ENCODE data around the gene CHDH.

Gene CHDH

DNA sequence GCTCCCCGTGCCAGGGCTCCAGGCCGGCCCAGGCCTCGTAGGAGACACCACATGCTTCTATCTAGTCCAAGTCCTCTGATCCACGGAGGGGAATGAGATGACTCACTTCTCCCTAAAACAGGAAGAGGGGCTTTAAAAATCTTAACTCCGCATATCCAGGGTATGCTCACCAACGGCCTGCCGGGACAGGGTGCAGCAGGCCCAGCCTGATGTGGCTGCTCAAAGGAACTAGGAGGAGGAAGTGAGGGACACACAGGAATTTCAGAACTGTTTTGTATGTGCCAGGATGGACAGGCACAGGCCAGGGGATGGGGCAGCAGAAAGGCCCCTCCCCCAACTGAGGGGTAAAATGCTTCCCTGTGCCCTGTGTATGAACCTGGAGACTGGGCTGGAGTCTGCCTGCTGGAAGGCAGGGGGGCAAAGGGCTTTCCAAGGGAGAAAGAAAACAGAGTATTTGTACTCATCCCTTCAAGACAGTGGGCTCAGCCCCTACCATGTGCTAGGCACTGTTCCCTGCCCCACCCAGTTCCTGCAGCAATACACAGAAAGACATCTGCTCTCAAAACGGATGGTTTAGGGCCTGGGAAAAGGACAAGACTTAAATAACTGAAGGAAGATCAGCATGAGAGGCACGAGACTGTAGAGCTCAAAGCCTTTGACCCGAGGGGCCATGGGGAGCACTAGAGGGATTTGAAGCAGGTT is 22.1 kb downstream of the CHDH start:
- no peak for DNase-seq (ENCODE audit: low read depth)

DNA sequence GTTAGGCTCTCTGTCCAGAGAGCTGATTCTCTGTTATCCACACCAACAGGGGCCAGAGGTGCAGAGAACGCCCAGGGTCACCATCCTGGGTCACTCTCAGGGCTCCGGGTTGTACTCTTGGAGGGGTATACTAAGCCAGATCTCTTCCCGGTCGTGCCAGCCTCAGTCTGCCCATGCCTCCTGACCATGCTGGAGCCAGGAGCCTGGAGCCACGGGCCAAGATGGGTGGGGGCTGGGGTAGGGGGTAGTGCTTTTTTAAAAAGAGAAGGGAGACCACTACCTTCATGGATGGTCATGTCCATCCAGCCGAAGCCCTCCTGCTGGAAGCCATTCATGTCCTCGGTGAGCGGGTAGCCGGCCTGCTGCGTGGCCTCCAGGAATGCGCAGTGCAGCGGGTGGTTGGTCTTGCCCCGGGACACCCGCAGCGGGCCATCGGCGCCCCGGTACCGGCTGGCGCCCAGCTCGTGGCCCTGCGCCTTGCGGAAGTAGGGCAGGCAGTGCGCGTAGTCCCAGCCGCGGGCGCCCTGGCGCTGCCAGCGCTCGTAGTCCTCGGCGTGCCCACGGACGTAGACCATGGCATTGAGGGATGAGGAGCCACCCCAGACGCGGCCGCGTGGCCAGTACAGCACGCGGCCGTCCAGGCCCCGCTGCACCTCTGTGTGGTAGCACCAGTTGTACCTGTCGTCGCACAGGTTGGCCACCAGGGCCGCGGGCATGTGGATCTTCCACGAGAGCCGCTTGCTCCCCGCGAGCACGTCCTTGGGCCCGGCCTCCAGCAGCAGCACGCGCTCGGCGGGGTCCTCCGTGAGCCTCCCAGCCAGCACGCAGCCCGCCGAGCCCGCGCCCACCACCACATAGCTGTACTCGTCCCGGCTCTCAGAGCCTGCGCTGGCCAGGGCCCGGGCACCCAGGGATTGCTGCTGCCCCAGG is 22.9 kb downstream of the CHDH start:
- DNase-seq (ENCODE audit: low read depth) = no peak

DNA sequence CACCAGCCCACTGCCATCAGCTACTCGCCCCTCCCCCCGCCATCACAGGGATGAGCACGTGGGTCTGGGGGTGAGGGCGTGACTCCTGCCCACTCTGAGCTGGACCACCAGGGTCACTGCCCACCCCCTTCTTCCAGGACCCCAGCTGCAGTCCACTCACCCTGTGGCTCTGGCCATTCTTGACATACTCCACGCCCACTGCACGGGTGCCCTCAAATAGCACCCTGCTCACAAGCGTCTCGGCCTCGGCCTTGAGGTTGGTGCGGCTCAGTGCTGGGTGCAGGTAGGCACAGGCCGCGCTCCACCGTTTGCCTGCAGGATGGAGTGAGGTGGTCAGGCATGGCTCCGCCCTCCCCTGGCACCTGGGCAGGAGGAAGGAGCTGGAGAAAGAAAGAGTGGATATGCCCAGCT is 23.9 kb downstream of the CHDH start:
- DNase-seq (ENCODE audit: low read depth) = no peak

DNA sequence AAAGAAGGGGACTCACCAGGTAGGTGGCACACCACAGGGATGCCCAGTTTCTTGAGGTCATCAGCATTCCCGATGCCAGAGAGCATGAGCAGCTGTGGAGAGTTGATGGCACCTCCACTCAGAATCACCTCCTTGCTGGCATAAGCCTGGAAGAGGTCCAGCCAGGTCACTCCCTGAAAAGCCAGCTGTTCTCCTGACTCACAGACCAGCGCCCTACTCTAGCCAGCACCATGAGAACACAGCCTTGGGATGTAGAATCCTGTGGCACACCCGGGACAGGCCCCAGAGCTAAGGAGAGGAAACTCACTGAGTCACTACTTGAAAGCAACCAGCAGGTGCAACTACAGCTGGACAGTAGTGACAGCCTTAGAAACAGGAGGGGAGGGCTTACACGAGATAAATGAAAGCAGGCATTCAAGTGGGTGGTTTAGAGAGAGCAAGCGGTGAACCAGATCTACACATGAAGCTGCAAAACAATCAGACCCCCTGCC is 24.5 kb downstream of the CHDH start:
- no peak for DNase-seq (ENCODE audit: low read depth)

DNA sequence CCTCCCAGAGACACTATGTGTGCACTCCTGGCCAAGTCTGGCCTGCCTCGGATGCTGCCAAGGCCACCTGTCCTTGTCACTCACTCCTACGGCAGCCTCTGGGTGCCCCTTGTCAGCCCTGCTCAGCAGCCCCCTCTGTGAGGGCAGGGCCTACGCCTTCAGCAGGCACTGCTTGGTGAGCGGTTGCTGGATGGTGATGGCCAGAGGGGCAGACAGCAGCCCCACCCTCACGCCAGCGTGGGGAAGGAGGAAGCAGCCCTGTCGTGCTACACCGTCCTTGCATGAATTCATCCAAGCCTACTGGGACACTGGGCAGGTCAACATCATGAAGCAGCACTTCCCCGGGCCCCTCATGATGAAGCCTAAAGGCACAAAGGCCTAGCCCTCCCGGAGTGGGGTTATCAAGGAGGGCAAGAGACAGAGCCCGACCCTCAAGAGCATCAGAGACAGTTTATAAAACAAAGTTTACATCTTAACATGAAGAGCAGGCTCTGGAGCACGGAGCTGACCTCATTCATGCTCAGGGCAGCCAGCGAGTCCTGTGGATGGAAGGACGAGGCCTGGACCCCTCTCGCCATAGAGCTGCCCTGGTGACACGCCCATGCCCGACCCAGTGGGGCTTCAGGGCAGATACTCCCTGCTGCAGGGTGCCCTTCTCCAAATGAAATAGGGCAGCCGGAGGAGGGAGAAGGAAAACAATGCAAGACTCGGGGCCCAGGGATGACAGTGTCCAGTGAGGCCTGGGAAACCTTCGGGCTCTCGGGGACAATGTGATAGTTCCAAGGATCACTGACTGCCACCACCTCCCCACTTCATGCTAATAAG is 25.3 kb downstream of the CHDH start:
- no peak for DNase-seq (ENCODE audit: low read depth)

DNA sequence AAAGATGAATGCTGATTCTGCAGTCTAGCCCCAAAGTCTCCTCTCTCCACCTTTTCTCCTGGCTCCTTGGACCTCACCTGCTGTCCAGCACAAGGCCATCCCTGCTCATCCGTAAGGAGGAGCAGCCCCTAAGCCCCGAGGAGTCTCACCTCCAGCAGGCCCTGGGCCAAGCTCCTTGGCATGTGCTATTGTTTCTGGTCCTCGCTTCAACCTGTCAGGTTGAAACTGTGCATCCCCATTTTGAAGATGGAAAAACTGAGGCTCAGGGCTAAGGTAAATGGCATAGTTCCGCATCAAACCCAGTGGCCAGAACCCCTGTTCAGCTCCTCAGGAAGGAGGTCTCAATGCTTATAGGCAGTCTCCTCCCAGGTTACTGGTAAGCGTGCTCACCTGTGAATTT is 26.1 kb downstream of the CHDH start:
- DNase-seq (ENCODE audit: low read depth) = no peak

DNA sequence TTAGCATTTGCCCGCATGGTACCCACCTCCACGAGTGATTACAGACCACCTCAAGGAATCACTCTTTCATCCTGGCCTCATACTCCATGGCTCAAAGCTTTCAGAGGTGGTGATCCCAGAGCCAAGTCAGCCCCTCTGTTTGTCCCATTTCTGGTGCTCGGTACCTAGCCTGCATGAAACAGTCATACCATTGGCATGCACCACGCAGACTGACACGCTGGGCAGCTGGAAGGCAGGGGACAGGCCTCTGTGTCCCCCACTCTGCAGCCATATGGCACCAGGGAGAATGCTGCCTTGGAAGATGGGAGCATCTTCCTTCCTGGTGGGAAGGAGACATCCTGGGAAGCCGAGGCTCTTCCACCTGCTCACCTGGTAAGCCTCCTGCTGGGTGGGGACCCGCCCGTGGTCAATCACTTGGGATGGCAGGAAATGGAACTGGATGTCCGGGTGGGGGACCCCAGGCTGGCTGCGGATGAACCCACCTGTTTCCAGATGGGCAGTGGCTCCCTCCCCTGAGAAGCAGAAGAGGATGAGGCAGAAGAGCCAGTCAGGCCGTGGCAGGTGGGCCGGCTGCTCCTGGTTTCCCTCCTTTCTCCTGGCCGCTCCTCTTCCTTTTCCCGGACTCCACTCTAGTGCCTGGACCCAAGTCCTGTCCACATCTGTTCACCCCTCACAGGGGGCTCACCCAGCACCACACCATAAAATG is 26.9 kb downstream of the CHDH start:
- no peak for DNase-seq (ENCODE audit: low read depth)

DNA sequence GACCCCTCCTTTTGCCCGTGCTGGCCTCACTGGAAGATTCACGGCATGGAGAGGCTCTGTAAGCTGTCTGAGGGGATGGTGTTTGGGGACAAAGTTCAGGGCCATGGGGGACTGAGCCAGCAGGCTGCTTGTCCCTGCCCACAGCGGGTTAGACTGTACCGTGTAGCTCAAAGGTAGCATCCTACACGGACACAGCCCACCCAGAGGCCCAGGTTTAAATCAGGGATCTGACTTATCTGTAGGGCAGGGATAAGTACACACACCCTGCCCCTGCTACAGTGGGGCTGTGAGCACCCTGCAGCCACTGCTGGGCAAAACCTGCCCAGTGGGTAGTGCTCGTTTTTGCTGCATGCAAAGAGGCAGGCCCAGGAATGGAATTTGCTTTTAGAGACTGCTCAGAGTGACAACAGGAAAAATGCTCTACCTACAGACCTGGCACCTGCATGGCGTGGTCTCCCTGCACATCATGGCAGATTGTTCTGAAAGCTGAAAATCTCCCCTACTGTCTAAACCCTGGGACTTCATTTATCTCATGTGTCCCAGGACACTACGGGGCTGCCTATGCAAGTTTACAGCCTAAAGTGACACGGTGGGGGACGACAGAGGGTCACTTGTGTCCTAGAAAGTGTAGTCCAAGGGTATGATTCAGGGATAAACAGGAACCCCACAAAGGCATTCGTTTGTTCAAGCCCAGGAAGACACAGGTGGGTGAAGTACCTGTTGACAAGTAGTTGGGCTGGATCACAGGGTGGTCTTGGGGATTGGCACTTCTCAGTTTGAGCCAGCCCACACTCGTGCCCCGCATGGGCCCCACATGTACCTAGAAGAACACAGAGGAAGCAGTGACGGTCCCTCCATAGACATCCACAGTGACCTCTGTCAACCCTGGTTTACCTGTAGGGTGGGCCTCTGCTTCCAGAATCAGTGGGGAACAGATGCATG is 27.7 kb downstream of the CHDH start:
- DNase-seq (ENCODE audit: low read depth) = no peak

DNA sequence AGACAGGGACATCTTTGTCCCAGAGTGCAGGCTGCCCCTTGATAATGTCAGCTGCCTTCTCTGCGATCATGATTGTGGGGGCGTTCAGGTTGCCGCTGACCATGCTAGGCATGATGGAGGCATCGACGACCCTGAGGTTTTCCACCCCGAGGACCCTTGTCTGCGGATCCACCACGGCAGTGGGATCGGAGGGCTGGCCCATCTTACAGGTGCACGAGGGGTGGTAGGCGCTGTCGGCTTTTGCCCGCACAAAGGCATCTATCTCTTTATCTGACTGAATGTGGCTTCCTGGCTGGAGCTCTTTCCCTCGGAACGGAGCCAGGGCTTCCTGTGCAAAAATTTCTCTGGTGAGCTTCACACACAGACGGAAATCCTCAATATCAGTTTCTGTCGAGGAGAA is 28.4 kb downstream of the CHDH start:
- DNase-seq (ENCODE audit: low read depth) = no peak

DNA sequence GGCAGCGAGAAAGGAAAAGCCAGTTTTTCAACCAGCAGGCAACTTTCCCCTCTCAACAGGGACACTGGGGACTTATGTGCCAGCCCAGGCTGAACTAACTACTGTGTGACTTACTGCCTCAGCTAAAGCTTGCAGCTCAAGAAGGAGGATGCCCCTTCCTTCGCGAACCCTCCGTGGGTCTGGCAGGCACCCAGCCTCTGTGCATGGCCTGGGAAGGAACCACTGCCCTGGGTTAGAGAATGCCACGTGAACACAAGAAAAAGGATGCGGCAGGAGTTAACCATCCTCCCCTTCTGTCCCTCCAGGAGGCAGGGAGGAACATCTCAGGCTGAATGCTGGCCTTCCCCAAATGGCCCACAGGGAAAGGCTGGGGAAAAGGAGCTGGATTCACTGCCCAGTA is 29.0 kb downstream of the CHDH start:
- no peak for DNase-seq (ENCODE audit: low read depth)

DNA sequence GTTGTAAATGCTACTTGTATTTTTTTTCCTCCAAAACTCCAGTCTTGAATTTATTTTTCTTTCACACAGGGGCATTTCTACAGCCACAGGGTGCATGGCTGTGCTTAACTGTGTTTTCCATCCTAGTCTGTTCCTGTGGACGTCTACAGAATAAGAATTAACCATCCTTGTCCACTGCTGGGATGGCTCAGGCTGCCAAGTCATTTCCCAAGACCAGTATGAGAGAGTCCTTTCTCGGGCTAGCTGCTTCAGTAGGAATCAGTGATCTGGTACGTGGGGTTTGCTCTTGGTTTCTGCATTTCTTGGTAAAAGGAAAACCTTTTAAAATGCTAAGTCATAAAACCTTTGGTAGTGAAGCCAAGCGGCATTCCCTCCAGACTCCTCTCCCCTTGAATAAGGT is 29.8 kb downstream of the CHDH start:
- no peak for DNase-seq (ENCODE audit: low read depth)

DNA sequence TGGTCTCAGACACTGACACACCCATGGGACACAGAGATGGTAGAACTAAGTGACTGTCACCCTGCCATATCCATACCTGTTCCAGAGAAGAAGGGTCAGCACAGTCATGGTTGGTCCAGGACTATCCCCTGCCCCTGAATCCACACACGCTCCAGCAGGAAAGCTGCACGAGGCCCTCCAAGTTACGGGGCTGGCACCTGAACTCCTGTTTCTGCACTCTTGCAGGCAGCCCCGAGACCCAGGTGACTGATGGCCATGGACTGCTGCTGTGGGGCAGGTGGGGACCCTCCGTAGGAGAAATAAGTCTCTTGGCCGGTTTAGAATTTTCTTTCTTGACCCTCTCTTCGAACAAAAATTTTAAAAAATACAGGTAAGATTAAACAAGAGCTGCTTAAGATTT is 30.6 kb downstream of the CHDH start:
- DNase-seq (ENCODE audit: low read depth) = no peak

DNA sequence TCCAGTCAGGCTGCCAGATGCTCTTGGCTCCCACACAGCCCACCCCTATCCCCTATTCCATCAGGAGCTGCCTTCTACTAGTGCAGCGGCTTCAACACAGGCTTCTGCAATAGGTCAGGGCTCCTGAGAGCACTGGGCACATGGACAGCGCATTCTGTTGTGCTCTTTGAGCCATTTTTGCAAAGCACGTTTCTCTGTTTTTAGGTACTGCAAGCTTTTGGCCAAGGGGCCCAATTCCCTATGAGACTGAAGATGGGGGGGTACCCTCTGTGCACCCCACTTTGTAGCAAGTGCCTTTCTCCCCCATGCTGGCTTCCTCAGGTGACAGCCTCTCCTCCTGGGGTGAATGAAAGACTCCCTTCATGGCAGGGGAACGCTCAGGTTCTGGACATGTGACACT is 31.2 kb downstream of the CHDH start:
- DNase-seq (ENCODE audit: low read depth) = no peak

DNA sequence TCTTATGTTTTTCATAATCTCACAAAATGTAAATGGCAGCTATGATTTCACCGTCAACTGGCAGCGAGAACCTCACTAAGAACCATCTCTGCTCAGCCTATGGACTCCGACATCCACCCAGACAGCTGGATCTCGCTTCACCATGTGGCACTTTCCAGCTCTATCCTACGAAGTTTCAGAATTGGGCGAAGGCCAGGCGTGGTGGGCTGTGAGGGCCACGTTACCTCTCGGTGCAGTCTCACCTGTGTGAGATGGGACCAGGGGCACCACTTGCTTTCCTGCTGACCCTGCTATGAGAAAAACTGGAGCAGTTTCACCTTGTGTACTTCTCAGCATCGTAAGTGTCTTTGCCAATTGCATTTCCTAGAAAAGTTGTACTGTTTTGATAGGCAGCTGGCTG is 32.3 kb downstream of the CHDH start:
- DNase-seq (ENCODE audit: low read depth) = no peak

DNA sequence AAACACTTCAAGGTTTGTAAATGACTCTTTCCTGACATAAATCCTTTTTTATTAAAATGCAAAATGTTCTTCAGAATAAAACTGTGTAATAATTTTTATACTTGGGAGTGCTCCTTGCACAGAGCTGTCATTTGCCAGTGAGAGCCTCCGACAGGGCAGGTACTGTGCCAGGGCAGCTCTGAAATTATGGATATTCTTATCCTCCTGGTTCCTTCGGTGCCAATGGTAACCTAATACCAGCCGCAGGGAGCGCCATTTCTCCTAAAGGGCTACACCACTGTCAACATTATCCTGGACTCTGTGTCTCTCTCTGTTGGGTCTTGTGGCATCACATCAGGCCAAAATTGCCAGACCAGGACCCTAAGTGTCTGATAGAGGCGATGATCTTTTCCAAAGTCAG is 33.0 kb downstream of the CHDH start:
- no peak for DNase-seq (ENCODE audit: low read depth)

DNA sequence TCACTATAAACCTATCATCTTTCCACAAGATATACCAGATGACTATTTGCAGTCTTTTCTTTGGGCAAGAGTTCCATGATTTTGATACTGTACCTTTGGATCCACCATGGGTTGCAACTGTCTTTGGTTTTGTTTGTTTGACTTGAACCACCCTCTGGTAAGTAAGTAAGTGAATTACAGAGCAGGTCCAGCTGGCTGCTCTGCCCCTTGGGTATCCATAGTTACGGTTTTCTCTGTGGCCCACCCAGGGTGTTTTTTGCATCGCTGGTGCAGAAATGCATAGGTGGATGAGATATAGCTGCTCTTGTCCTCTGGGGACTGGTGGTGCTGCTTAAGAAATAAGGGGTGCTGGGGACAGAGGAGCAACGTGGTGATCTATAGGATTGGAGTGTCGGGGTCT is 33.8 kb downstream of the CHDH start:
- DNase-seq (ENCODE audit: low read depth) = no peak

DNA sequence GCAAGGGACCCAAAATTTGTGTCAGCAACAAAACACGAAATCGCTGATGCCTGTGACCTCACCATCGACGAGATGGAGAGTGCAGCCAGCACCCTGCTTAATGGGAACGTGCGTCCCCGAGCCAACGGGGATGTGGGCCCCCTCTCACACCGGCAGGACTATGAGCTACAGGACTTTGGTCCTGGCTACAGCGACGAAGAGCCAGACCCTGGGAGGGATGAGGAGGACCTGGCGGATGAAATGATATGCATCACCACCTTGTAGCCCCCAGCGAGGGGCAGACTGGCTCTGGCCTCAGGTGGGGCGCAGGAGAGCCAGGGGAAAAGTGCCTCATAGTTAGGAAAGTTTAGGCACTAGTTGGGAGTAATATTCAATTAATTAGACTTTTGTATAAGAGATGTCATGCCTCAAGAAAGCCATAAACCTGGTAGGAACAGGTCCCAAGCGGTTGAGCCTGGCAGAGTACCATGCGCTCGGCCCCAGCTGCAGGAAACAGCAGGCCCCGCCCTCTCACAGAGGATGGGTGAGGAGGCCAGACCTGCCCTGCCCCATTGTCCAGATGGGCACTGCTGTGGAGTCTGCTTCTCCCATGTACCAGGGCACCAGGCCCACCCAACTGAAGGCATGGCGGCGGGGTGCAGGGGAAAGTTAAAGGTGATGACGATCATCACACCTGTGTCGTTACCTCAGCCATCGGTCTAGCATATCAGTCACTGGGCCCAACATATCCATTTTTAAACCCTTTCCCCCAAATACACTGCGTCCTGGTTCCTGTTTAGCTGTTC is 34.9 kb downstream of the CHDH start:
- DNase-seq (ENCODE audit: low read depth) = no peak

DNA sequence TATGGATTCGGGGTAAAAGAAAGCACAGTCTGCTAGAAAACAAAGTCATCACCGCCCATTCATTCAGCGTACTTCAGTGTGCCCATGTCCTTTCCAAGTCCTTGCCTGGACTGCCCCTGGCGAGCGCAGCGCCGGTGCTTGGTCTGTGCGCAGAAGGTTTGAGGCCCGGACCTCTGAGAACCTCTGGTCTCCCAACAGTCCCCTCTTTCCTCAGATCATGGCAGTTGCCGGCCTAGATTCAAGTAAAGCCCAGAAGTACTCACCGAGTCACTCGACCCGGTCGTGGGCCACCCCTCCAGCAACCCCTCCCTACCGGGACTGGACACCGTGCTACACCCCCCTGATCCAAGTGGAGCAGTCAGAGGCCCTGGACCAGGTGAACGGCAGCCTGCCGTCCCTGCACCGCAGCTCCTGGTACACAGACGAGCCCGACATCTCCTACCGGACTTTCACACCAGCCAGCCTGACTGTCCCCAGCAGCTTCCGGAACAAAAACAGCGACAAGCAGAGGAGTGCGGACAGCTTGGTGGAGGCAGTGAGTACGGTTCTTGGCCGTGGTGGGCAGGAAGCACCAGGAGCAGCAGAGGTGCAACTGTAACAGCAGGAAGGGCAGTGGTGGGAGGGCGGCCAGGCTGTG is 36.3 kb downstream of the CHDH start:
- DNase-seq (ENCODE audit: low read depth) = no peak

DNA sequence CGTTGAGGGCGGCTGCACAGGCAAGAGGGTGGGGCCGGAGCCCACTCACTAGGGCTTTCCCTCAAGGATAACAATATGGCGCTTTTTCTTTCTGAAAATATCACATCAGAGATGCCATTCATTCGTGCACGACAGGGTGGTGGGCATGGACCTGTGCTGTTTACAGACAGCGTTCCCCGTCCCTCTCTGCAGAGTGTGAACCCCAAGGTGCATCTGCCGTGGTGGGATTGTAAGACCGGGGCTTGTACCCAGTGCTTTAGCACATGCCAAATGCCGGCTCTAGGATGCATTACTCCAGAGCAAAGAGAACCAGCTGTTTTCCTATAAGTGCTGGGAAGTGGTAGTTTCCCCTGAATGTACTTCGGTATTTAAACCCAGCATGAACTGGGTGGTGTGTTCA is 37.0 kb downstream of the CHDH start:
- no peak for DNase-seq (ENCODE audit: low read depth)

Measured in stimulated activated CD8-positive, alpha-beta memory T cell treated with anti-CD3 and anti-CD28 coated beads, Interleukin-12 subunit alpha, Interleukin-12 subunit beta, amount 100 ng/mL, for 4 hours (primary cell).